GM18870 (cell line): Measurements from ENCODE around the gene SIN3A.
"Not testable (repeated sequence)": the region's sequence is repeated elsewhere in the genome, so short reads cannot be mapped to it uniquely, and the experiment has no call there.

Experiments
- ATAC-seq: cut with Tn5 transposase; IDR thresholded peaks from one replicate; pipeline ENCODE4 v1.9.1; 2021; ENCODE audit warnings: moderate library complexity; ENCODE audit not compliant: unreplicated experiment

Gene SIN3A

GRCh38 chr15:75450307-75451201 lies 936 bp downstream of the SIN3A start:
- ATAC-seq, result no peak

DNA sequence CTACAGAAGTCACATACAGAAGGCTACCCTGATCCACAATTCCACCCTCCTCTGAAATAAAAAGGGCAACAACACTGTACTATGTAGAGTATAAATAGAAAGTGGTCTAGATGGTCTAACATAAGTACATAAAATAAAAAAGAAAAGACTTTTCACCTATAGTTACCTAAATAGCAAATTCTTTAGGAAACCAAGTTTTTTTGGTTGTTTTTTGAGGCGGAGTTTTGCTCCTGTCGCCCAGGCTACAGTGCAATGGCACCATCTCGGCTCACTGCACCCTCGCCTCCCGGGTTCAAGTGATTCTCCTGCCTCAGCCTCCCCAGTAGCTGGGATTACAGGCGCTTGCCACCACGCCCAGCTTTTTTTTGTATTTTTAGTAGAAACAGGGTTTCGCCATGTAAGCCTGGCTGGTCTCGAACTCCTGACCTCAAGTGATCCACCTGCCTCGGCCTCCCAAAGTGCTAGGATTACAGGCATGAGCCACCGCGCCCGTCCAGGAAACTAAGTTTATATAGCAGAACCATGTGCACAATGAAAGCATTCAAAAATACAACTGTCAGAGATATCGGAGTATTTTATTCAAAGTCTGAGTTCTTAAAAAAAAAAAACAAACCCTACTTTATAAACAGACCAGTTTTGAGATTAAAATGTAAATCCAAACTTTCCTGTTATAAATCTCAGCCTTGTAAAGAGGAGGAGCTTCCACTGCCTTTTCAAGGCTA lies 1.7 kb downstream of the SIN3A start:
- ATAC-seq, result no peak

DNA sequence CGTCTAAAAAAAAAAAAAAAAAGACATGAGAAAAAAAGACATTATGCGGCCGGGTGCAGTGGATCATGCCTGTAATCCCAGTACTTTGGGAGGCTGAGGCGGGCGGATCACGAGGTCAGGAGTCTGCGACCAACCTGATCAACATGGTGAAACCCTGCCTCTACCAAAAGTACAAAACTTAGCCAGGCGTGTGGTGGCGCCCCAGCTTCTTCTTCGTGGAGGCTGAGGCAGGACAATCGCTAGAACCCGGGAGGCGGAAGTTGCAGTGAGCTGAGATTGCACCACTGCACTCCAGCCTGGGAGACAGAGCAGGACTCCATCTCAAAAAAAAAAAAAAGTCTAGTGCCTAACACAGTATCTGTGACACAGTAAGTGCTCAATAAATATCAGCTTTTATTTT lies 3.3 kb downstream of the SIN3A start:
- ATAC-seq, result not testable (repeated sequence)

DNA sequence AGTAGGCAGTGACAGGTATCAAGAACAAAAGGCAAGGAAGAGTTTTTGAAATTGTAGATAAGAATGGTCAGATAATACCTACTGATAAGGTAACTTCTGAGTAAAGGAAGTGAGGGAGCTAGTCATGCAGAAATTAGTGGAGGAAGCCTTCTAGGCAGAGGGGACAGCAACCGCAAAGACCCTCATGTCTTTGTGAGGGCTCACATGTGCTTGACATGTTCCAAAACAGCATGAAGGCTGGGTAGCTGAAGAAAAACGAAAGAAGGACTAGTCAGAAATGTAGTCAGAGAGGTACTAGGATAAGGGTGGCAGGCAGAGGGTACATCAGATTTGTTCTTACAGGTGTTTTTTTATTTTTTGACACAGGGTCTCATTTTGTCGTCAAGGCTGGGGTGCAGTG lies 5.3 kb downstream of the SIN3A start:
- ATAC-seq, result no peak

- not testable (repeated sequence) for ATAC-seq
Observed at GRCh38 chr15:75445324-75445723, 6.2 kb downstream of the SIN3A start.

GRCh38 chr15:75443972-75444453 lies 7.5 kb downstream of the SIN3A start:
- ATAC-seq, result not testable (repeated sequence)

DNA sequence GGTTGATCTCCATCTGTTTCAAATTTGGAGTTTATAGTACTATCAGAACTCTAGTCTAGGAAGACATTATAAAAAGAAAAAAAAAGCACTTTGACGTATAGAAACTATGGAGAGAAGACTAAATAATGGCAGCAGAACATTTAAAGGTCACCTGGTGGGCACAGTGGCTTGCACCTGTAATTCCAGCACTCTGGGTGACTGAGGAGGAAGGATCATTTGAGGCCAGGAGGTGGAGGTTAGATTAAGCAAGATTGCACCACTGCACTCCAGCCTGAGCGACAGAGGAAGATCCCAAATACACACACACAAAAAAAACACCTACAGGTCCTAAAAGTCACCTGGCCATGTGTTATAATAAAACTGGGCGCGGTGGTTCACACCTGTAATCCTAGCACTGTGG lies 13.8 kb downstream of the SIN3A start:
- no peak for ATAC-seq

DNA sequence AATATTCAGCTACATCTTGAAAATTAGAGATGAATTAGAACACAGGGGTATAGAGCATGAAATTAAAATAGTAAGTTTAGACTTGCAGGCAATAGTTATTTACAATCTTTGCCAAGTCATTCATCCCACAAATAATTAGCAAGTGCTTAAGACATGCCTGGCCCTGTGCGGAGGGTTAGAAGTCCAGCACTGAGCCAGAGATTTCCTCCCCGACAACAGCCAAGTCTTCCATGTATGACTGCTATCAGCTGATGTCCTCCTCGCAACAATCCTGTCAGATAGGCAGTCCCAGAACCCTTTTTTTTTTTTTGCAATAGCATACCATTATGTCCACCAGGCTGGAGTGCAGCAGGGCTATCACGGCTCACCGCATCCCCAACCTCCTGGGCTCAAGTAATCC lies 14.6 kb downstream of the SIN3A start:
- ATAC-seq, result no peak

DNA sequence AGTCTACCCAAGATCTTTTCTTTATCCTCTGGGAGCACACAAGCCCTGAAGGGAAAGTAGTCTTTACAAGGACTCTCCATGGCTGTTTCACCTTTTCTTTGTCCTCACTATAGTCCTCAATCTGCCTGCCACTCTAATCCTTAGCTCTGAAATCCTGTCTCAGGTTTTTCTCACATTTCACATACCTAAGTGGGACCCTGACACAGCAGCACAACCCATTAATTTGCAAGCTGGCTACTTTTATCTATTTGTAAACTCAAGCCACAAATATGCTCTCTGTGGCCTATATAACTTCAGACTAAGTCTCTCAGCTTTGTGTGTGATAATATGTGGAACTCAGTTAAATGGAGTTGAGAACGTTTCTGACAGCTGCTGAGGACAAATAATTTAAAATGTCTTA lies 19.8 kb downstream of the SIN3A start:
- ATAC-seq, result no peak

DNA sequence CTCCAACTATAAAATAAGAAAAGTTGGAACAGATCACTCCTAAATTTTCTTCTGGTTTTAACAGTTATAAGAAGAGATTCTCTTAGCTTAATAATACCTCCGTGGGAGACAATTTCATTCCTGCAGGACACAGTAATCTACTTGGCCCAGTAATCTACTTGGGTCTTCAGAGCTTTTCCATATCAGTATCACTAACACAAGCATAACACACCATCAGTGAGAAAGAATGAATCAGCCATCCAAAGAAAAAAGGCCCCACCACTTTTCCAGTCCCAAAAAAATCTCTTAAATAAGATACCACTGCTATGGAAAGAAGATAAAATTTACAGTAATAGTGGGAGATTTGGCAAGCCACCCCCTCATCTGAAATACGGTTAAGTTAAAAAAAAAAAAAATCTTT lies 20.2 kb downstream of the SIN3A start:
- no peak for ATAC-seq

DNA sequence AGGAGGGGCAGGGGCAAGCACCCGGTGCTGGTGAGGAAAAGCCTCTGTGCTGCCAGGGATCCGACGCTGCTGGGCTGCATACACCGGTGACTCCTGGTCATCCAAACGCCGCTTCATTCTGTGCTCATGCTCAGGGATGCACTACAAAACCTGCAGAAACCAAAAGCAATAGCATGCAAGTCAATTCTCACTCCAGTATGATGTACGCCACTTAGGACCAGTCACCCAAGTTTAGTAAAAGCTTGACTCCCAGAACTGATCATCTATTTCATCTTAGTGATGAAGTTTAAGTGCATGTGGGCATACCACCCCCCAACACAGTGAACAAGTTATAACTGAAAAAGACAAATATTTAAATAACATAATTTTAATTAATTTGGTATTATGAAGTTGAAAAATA lies 21.2 kb downstream of the SIN3A start:
- ATAC-seq, result no peak

GRCh38 chr15:75428152-75428551 lies 23.3 kb downstream of the SIN3A start:
- ATAC-seq, result no peak

DNA sequence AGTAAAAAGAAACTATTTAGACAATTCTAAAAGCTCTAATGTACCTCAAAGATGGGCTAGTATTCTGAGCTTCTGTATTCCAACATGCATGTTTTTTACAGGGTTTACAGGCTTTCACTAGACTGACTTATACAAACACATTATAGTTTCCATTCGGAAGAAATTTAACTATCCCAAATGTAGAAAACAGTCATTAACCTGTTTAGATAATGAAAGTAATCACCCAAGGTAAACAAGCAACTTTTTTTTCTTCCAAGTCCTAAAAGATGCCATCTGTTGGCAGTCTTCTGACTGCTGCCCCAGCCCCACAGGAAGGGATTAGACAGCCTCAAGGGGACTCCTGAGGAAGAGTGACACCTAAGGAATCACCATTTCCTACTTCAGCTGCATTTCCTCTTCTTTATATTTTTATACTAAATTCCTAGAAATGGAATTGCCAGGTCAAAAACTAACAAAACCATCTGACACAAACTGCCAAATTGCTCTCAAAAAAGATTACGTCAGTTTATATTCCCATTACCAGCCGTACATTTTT lies 25.5 kb downstream of the SIN3A start:
- ATAC-seq, result no peak

- no peak for ATAC-seq
Observed at GRCh38 chr15:75422554-75422953, 28.9 kb downstream of the SIN3A start.

GRCh38 chr15:75420698-75421097 lies 30.8 kb downstream of the SIN3A start:
- ATAC-seq, result no peak

DNA sequence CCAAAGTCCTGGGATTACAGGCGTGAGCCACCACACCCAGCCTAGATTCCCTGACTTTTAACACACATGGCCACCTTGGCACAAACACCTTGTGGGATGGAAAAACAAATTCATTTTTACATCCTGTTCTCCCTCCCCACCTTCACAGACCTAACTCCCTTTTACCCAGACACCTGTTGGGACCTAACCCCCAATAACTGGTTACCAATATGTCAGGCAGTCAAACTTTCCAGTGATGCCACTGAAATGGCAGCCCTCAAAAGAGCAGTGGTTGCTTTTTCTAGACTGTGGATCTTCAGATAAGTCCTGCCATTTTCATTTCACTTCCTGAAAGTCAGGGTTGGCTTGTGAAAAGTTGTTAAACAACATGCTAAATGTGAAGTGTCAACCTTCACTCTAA lies 34.9 kb downstream of the SIN3A start:
- ATAC-seq, result no peak

DNA sequence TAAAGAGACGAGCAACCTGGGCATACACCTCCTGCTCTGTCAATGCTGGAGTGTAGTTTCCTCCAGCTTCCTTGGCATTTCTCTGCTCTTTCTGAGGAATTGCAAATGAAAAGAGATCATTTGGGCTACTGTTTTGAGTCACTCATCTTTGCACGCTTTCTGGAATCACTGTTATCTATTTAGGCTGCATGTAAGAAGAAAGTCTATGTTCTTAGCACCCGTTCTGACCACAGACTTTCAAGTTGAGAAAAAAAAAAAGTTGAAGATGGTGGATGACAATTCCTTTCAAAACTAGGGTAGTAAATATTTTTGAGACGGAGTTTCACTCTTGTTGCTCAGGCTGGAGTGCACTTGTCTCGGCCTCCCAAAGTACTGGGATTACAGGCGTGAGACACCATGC lies 41.3 kb downstream of the SIN3A start:
- no peak for ATAC-seq

DNA sequence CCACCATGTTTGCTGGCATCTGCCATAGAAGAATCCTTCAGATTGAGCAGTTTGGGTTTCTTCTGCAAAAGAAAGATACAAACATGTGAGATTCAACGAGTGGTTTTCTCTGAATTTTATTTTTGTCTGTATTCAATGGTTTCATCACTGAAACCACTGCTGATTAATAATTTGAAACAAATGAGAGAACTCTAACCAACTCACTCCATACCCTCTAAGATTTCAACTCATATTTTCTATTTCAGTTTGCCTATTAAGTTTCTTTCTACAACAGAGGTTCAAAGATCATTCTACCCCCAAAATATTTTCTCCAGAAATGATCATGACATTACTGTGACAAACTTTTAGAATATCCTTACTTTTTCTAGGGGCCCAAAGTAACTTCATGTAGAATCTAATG lies 44.4 kb downstream of the SIN3A start:
- ATAC-seq, result no peak

DNA sequence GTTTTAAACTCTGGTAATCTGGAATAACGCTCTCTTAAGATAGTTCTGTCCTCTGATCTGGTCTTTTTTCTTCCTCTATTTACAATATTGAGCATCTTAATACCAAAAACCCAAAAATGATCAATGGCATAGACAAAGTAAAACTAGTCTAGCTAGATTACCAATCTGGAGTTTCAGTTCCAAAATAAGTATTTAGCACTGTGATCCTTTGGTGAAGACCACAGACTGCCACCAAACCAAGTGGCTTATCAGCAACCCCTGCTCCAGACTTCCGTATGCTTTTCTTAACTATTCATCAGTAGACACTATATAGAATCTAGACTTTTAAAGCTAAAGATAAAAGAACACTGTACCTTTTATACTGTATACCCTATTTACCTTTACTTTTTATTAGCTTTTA lies 47.6 kb downstream of the SIN3A start:
- ATAC-seq, result no peak

- ATAC-seq, result no peak
Observed at GRCh38 chr15:75397494-75397893, 54.0 kb downstream of the SIN3A start.

DNA sequence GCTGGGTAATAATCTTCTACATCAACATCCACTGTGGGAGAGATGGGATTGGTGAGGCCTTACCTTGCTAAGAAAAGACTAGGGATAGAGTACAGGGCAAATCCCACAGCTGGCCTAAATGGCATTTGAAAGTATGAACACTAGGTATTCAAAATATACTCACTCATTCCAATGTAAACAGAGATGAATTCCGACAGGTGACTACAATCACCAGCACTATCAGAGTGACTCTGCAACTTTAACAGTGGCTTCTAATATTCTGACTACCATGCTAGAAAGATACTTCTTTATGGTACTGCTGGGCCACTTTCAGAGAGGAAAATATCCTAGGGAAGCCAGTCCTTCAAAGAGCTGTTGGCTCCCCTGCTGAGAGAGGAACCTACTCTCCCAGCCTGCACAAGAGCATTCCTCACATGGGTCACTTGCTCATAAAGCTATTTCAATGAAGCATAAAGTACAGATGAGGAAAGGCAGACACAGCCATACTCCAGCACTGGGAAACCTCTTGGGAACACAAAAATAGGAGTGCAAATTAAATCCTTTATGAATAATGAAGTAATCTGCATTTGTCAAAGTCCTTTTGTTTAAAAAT lies 61.6 kb downstream of the SIN3A start:
- ATAC-seq, result no peak
